Endothelial cell of umbilical vein (primary cell): ENCODE measurements around the gene TMEM9B. TPM values are rescaled to one million over a fixed set of nuclear protein-coding genes. Genes with fewer than 3 reads are reported as not detected.

Experiments
- BruUV-seq: library from RNA; stranded (reverse); fragments of 400-500 nt; replicated peaks from 2 replicates; lab custom pipeline; 2021; lab: Mats Ljungman, UMichigan
- CTCF ChIA-PET: fragments of 300-600, 350-600 bp; sonication (Branson Sonifier 250); formaldehyde crosslinking; loops from one replicate; lab custom pipeline; 2021; ENCODE audit warnings: antibody characterized with exemption, inconsistent platforms; lab: Charles Lee
- POLR2A ChIA-PET: fragments of 300-600, 350-600 bp; sonication (Branson Sonifier 250); formaldehyde crosslinking; loops from one replicate; lab custom pipeline; 2021; ENCODE audit warnings: antibody characterized with exemption, inconsistent platforms; lab: Charles Lee
- DNase-seq: peaks from one replicate; pipeline ENCODE4 v3.0.0-alpha.2; 2011; ENCODE audit warnings: low read depth, low spot score
- FAIRE-seq: peaks from 2 replicates; lab custom pipeline; 2011; peaks lifted over from hg19 to GRCh38; lab: Jason Lieb, UNC
- H2AFZ ChIP-seq: 2 replicates; pipeline ENCODE4 v1.6.0; 2012; ENCODE audit warnings: low read depth, low read length, control low read depth, inconsistent platforms
- H3K27ac ChIP-seq: 2 replicates; pipeline ENCODE4 v1.5.1; 2011; ENCODE audit warnings: low read depth, mild to moderate bottlenecking, control low read depth, low read length, moderate library complexity; ENCODE audit not compliant: insufficient read depth
- H3K27me3 ChIP-seq, 2 experiments: 2 replicates each; pipeline versions ENCODE4 v1.6.0 to v1.6.1; 2011; ENCODE audit warnings: low read length in 2 of 2, mixed read lengths in 1 of 2; ENCODE audit not compliant: control insufficient read depth in 2 of 2, insufficient read depth in 2 of 2
- H3K36me3 ChIP-seq, 2 experiments: 2 replicates in 1 of 2; 3 replicates in 1 of 2; pipeline ENCODE4 v1.5.1; 2011; ENCODE audit warnings: low read length in 2 of 2, mild to moderate bottlenecking in 1 of 2, moderate library complexity in 1 of 2; ENCODE audit not compliant: control insufficient read depth in 2 of 2, insufficient read depth in 2 of 2; ENCODE audit errors: extremely low read depth in 1 of 2
- H3K4me1 ChIP-seq: 3 replicates; pipeline ENCODE4 v1.5.1; 2011; ENCODE audit warnings: mild to moderate bottlenecking, low read length; ENCODE audit not compliant: control insufficient read depth, insufficient read depth; ENCODE audit errors: extremely low read depth
- H3K4me2 ChIP-seq: 2 replicates; pipeline ENCODE4 v1.6.1; 2011; ENCODE audit warnings: low read length, control low read depth, mixed read lengths; ENCODE audit not compliant: insufficient read depth
- H3K4me3 ChIP-seq, 3 experiments: fragments of 200-600 bp in 1 of 3; sonication (generic), shearing (Covaris generic) in 1 of 3; replicated peaks in 1 of 3; 2 replicates each; pipeline ENCODE4 v1.5.1; 2011 to 2016; ENCODE audit warnings: control low read depth in 3 of 3, low read length in 3 of 3, mild to moderate bottlenecking in 2 of 3, inconsistent platforms in 1 of 3, low read depth in 1 of 3, moderate library complexity in 1 of 3; ENCODE audit not compliant: insufficient read depth in 1 of 3
- H3K79me2 ChIP-seq: 2 replicates; pipeline ENCODE4 v1.6.0; 2012; ENCODE audit warnings: low read length, inconsistent platforms; ENCODE audit not compliant: control insufficient read depth, insufficient read depth
- H3K9ac ChIP-seq: replicated peaks from 2 replicates; pipeline ENCODE3; 2011; ENCODE audit warnings: low read length, control low read depth; ENCODE audit not compliant: insufficient read depth; ENCODE audit errors: extremely low read depth
- H3K9me1 ChIP-seq: replicated peaks from 3 replicates; pipeline ENCODE4 v1.6.0; 2011; ENCODE audit warnings: mild to moderate bottlenecking, low read length; ENCODE audit not compliant: control insufficient read depth, insufficient read depth; ENCODE audit errors: extremely low read depth
- H3K9me3 ChIP-seq: replicated peaks from 2 replicates; pipeline ENCODE4 v1.5.1; 2012; ENCODE audit warnings: low read length, inconsistent platforms; ENCODE audit not compliant: control insufficient read depth, insufficient read depth
- H4K20me1 ChIP-seq: replicated peaks from 2 replicates; pipeline ENCODE3; 2011; ENCODE audit warnings: mild to moderate bottlenecking, low read length; ENCODE audit not compliant: control insufficient read depth, insufficient read depth; ENCODE audit errors: extremely low read depth
- EZH2 ChIP-seq: IDR thresholded peaks from 2 replicates; pipeline ENCODE4 v1.6.1; 2012; ENCODE audit warnings: borderline replicate concordance, low read depth, mild to moderate bottlenecking, moderate library complexity, low read length, inconsistent platforms; ENCODE audit not compliant: severe bottlenecking
- FOS ChIP-seq: IDR thresholded peaks from 2 replicates; pipeline ENCODE4 v1.6.1; 2011; ENCODE audit warnings: mild to moderate bottlenecking, low read length, moderate library complexity, borderline replicate concordance; ENCODE audit not compliant: insufficient read depth
- GATA2 ChIP-seq: IDR thresholded peaks from 2 replicates; pipeline ENCODE4 v1.7.0; 2011; ENCODE audit warnings: low read depth, mild to moderate bottlenecking, moderate library complexity, mixed read lengths, low read length; ENCODE audit not compliant: insufficient read length, insufficient read depth
- JUN ChIP-seq: IDR thresholded peaks from 2 replicates; pipeline ENCODE4 v1.6.1; 2011; ENCODE audit warnings: borderline replicate concordance, low read depth; ENCODE audit not compliant: insufficient read length, insufficient read depth
- MYC ChIP-seq: IDR thresholded peaks from one replicate; pipeline ENCODE4 v1.6.1; 2011; ENCODE audit warnings: mild to moderate bottlenecking, low read depth, low read length
- POLR2A ChIP-seq: IDR thresholded peaks from 2 replicates; pipeline ENCODE4 v1.6.1; 2012; ENCODE audit warnings: low read depth, mild to moderate bottlenecking, control low read depth, low read length
- POLR2AphosphoS5 ChIP-seq: IDR thresholded peaks from 2 replicates; pipeline ENCODE4 v1.6.1; 2012; ENCODE audit warnings: low read depth, mild to moderate bottlenecking, control low read depth, low read length, moderate library complexity; ENCODE audit not compliant: insufficient read depth
- dilution Hi-C: fragments of 300-500 bp; cut with MboI; formaldehyde crosslinking; loops from one replicate; pipeline ENCODE4 v1.15.0; 2019; ENCODE audit warnings: low sequenced_read_pairs; ENCODE audit not compliant: extremely low pct_ligation_motif_present
- intact Hi-C: fragments of 100-400 bp; cut with micrococcal nuclease; formaldehyde crosslinking; loops from one replicate; pipeline ENCODE4 v1.10.0; 2022
- polyA plus RNA-seq, 4 experiments: library from polyadenylated mRNA; depleted of rRNA in 3 of 4; stranded (reverse) in 3 of 4; unstranded in 1 of 4; fragments of >200 nt; gene quantifications; 2 replicates each; pipeline versions ENCODE4 v1.2.1 to v1.2.3, GENCODE V29; 2011 to 2012; ENCODE audit warnings: missing spikeins in 1 of 4
- total RNA-seq: library from RNA; stranded (reverse); gene quantifications from 2 replicates; pipeline ENCODE4 v1.2.3, GENCODE V29; 2021
- TF ChIP-seq, protein P1 (sequence below): IDR thresholded peaks from 2 replicates; pipeline ENCODE4 v1.6.1; 2011; ENCODE audit not compliant: insufficient read depth, insufficient read length
- TF ChIP-seq, protein P2 (sequence below), 2 donors: IDR thresholded peaks; 1 replicate in 1 of 2; 2 replicates in 1 of 2; pipeline ENCODE4 v1.5.1; 2011; ENCODE audit warnings: low read length in 2 of 2, mild to moderate bottlenecking in 2 of 2, moderate library complexity in 2 of 2, control low read depth in 1 of 2, inconsistent platforms in 1 of 2, low read depth in 1 of 2; ENCODE audit not compliant: insufficient read depth in 1 of 2; ENCODE audit errors: extremely low read depth in 1 of 2

The TMEM9B gene
- total and polyA plus RNA-seq, 2 donors (not counting 3 experiments of a cell fraction or from before 2014, with no cell fraction given), result 28.2 to 30.2 TPM

DNA sequence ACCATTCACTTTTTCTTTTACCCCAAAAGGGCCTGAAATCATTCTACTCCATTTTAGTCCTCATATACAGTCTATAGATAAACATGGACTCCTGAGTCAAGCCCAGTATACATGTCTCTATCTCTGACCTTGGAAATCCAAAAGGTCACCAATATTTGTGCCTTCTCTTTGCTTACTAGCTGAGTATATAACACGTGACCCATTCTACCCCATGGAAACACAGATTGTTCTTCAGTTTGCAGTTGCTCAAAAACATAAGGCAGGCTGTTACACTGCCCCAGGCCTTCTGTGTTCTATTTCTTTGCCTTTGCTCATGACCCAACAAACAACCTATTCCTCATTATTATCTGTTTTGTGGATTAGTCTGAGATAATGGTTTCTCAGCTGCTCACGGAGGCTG is 33.8 kb upstream of the TMEM9B start:
- Histone ChIP-seq H3K79me2 (peaks cover 4% of the 10 kb centered on the region), H3K4me3 (no peak overlapping the region), H3K9me1 (no peaks in the 10 kb centered on the region), H3K9me3 (no peaks in the 10 kb centered on the region), H3K9ac (no peak overlapping the region), H3K27me3 (no peaks in the 10 kb centered on the region), H4K20me1 (no peaks in the 10 kb centered on the region), H2AFZ (no peak overlapping the region), H3K4me1 (peaks cover 15% of the 10 kb centered on the region), H3K27ac (no peak overlapping the region), H3K4me2 (no peak overlapping the region), H3K36me3 (no peaks in the 10 kb centered on the region)
- no TSS peak for BruUV-seq
- FAIRE-seq (no peak), DNase-seq (no peak)
- intact Hi-C loops, result no loop called here
- TF ChIP-seq JUN (no peak), FOS (no peak), GATA2 (no peak), MYC (no peak), POLR2A (no peak), EZH2 (no peak), POLR2AphosphoS5 (no peak)
- TF ChIP-seq, protein P1, sequence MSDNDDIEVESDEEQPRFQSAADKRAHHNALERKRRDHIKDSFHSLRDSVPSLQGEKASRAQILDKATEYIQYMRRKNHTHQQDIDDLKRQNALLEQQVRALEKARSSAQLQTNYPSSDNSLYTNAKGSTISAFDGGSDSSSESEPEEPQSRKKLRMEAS, result no peak
- TF ChIP-seq, protein P2, sequence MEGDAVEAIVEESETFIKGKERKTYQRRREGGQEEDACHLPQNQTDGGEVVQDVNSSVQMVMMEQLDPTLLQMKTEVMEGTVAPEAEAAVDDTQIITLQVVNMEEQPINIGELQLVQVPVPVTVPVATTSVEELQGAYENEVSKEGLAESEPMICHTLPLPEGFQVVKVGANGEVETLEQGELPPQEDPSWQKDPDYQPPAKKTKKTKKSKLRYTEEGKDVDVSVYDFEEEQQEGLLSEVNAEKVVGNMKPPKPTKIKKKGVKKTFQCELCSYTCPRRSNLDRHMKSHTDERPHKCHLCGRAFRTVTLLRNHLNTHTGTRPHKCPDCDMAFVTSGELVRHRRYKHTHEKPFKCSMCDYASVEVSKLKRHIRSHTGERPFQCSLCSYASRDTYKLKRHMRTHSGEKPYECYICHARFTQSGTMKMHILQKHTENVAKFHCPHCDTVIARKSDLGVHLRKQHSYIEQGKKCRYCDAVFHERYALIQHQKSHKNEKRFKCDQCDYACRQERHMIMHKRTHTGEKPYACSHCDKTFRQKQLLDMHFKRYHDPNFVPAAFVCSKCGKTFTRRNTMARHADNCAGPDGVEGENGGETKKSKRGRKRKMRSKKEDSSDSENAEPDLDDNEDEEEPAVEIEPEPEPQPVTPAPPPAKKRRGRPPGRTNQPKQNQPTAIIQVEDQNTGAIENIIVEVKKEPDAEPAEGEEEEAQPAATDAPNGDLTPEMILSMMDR (IDR thresholded peaks at IDR 0.05; ENCODE audit: extremely low read depth in 1 of 2, insufficient read depth in 1 of 2, low read depth in 1 of 2, low read length in 2 of 2), result no peak
- dilution Hi-C loops, result no loop called here
- ChIA-PET POLR2A (interaction anchor here (0.6 kb wide), 1 partner anchor 469 kb away, joined by 3 read pairs; no protein-coding TSS in a partner anchor), CTCF (interaction anchor here (1.4 kb wide), 1 partner anchor 140 kb away, joined by 3 read pairs; no protein-coding TSS in a partner anchor)
